ENCODE results near the gene KERA.

Gene KERA

GRCh38 chr12:91057368-91058165, at the start of gene KERA:
KERA (minus strand) TSS chr12:91058024; CDS start chr12:91056281, 1,743 bp downstream.
- H3K9me3 Mint-ChIP-seq = no peaks in the 10 kb centered on the region

GRCh38 chr12:91106283-91106682, 48.5 kb upstream of the KERA start:
- H3K9me3 Mint-ChIP-seq = no peaks in the 10 kb centered on the region
- no peaks in the 10 kb centered on the region for H3K4me1 Mint-ChIP-seq
- peaks cover 10% of the 10 kb centered on the region for H3K27me3 Mint-ChIP-seq
- no peak overlapping the region for H3K27ac Mint-ChIP-seq
- ATAC-seq = no peak
- no peak overlapping the region for H3K4me3 Mint-ChIP-seq
- H3K36me3 Mint-ChIP-seq = no peaks in the 10 kb centered on the region

More at GRCh38 chr12:91057368-91058165, at the start of gene KERA:
- Mint-ChIP-seq H3K4me1 (no peaks in the 10 kb centered on the region), H3K27ac (no peak within 1 kb of the TSS), H3K36me3 (no peaks in the 10 kb centered on the region), H3K27me3 (no peaks in the 10 kb centered on the region), H3K4me3 (no peak within 1 kb of the TSS)
- ATAC-seq = no peak

- H3K4me1 Mint-ChIP-seq = no peaks in the 10 kb centered on the region
- no peak overlapping the region for H3K4me3 Mint-ChIP-seq
- ATAC-seq = no peak
- H3K9me3 Mint-ChIP-seq = no peaks in the 10 kb centered on the region
- H3K27me3 Mint-ChIP-seq = peaks cover 10% of the 10 kb centered on the region
- no peak overlapping the region for H3K27ac Mint-ChIP-seq
- H3K36me3 Mint-ChIP-seq = no peaks in the 10 kb centered on the region
Measured at GRCh38 chr12:91105807-91106206, 48.0 kb upstream of the KERA start.

GRCh38 chr12:91104812-91105466, 47.1 kb upstream of the KERA start:
- Mint-ChIP-seq H3K27me3 (peaks cover 10% of the 10 kb centered on the region), H3K9me3 (no peaks in the 10 kb centered on the region), H3K27ac (no peak overlapping the region), H3K4me3 (no peak overlapping the region), H3K4me1 (no peaks in the 10 kb centered on the region), H3K36me3 (no peaks in the 10 kb centered on the region)
- ATAC-seq = no peak

- Mint-ChIP-seq H3K4me3 (no peak overlapping the region), H3K4me1 (no peaks in the 10 kb centered on the region), H3K27me3 (peaks cover 10% of the 10 kb centered on the region), H3K27ac (no peak overlapping the region), H3K9me3 (no peaks in the 10 kb centered on the region), H3K36me3 (no peaks in the 10 kb centered on the region)
- no peak for ATAC-seq
Measured at GRCh38 chr12:91103624-91104023, 45.8 kb upstream of the KERA start.

GRCh38 chr12:91103101-91103500, 45.3 kb upstream of the KERA start:
- Mint-ChIP-seq H3K9me3 (no peaks in the 10 kb centered on the region), H3K36me3 (no peaks in the 10 kb centered on the region), H3K27ac (no peak overlapping the region), H3K4me3 (no peak overlapping the region), H3K4me1 (no peaks in the 10 kb centered on the region), H3K27me3 (peaks cover 10% of the 10 kb centered on the region)
- no peak for ATAC-seq

GRCh38 chr12:91100906-91101305, 43.1 kb upstream of the KERA start:
- Mint-ChIP-seq H3K4me1 (no peaks in the 10 kb centered on the region), H3K36me3 (no peaks in the 10 kb centered on the region), H3K27ac (no peak overlapping the region), H3K9me3 (no peaks in the 10 kb centered on the region), H3K4me3 (no peak overlapping the region), H3K27me3 (no peaks in the 10 kb centered on the region)
- no peak for ATAC-seq

GRCh38 chr12:91099836-91100235, 42.0 kb upstream of the KERA start:
- no peak overlapping the region for H3K4me3 Mint-ChIP-seq
- H3K27me3 Mint-ChIP-seq = peaks cover 1% of the 10 kb centered on the region

GRCh38 chr12:91099341-91099740, 41.5 kb upstream of the KERA start:
- Mint-ChIP-seq H3K4me1 (no peaks in the 10 kb centered on the region), H3K4me3 (no peak overlapping the region), H3K9me3 (no peaks in the 10 kb centered on the region), H3K36me3 (no peaks in the 10 kb centered on the region), H3K27ac (no peak overlapping the region), H3K27me3 (peaks cover 6% of the 10 kb centered on the region)
- no peak for ATAC-seq

More at GRCh38 chr12:91099836-91100235, 42.0 kb upstream of the KERA start:
- Mint-ChIP-seq H3K36me3 (no peaks in the 10 kb centered on the region), H3K27ac (no peak overlapping the region), H3K9me3 (no peaks in the 10 kb centered on the region), H3K4me1 (no peaks in the 10 kb centered on the region)
- no peak for ATAC-seq

- no peaks in the 10 kb centered on the region for H3K4me1 Mint-ChIP-seq
- H3K27me3 Mint-ChIP-seq = peaks cover 9% of the 10 kb centered on the region
- no peak for ATAC-seq
- H3K9me3 Mint-ChIP-seq = no peaks in the 10 kb centered on the region
- no peak overlapping the region for H3K4me3 Mint-ChIP-seq
- H3K36me3 Mint-ChIP-seq = no peaks in the 10 kb centered on the region
- no peak overlapping the region for H3K27ac Mint-ChIP-seq
Measured at GRCh38 chr12:91098941-91099340, 41.1 kb upstream of the KERA start.

GRCh38 chr12:91098461-91098860, 40.6 kb upstream of the KERA start:
- Mint-ChIP-seq H3K4me1 (no peaks in the 10 kb centered on the region), H3K9me3 (no peaks in the 10 kb centered on the region), H3K27ac (no peak overlapping the region), H3K36me3 (no peaks in the 10 kb centered on the region), H3K27me3 (peaks cover 13% of the 10 kb centered on the region), H3K4me3 (no peak overlapping the region)
- ATAC-seq = no peak

- no peaks in the 10 kb centered on the region for H3K36me3 Mint-ChIP-seq
- no peak overlapping the region for H3K4me3 Mint-ChIP-seq
- peaks cover 5% of the 10 kb centered on the region for H3K9me3 Mint-ChIP-seq
- ATAC-seq = no peak
- no peak overlapping the region for H3K27ac Mint-ChIP-seq
- peaks cover 18% of the 10 kb centered on the region for H3K27me3 Mint-ChIP-seq
- H3K4me1 Mint-ChIP-seq = no peaks in the 10 kb centered on the region
Measured at GRCh38 chr12:91094957-91095356, 37.1 kb upstream of the KERA start.

- no peak for ATAC-seq
- peaks cover 18% of the 10 kb centered on the region for H3K27me3 Mint-ChIP-seq
Measured at GRCh38 chr12:91094032-91094662, 36.3 kb upstream of the KERA start.

GRCh38 chr12:91093341-91093740, 35.5 kb upstream of the KERA start:
- Mint-ChIP-seq H3K4me3 (no peak overlapping the region), H3K36me3 (no peaks in the 10 kb centered on the region), H3K27me3 (peaks cover 18% of the 10 kb centered on the region), H3K27ac (no peak overlapping the region), H3K9me3 (peaks cover 18% of the 10 kb centered on the region), H3K4me1 (no peaks in the 10 kb centered on the region)
- ATAC-seq = no peak

More at GRCh38 chr12:91094032-91094662, 36.3 kb upstream of the KERA start:
- H3K4me3 Mint-ChIP-seq = no peak overlapping the region
- peaks cover 10% of the 10 kb centered on the region for H3K9me3 Mint-ChIP-seq
- no peak overlapping the region for H3K27ac Mint-ChIP-seq
- H3K36me3 Mint-ChIP-seq = no peaks in the 10 kb centered on the region
- no peaks in the 10 kb centered on the region for H3K4me1 Mint-ChIP-seq

GRCh38 chr12:91091916-91092715, 34.3 kb upstream of the KERA start:
- peaks cover 18% of the 10 kb centered on the region for H3K27me3 Mint-ChIP-seq
- H3K9me3 Mint-ChIP-seq = peaks cover 19% of the 10 kb centered on the region
- no peak overlapping the region for H3K27ac Mint-ChIP-seq
- H3K4me3 Mint-ChIP-seq = no peak overlapping the region
- no peaks in the 10 kb centered on the region for H3K4me1 Mint-ChIP-seq
- no peaks in the 10 kb centered on the region for H3K36me3 Mint-ChIP-seq
- no peak for ATAC-seq

All from stimulated activated memory B cell treated with anti-CD40 and anti-IgM and Interleukin-4, amounts not matched to agents 10 μg/mL and 1 μg/mL and 100 μg/mL, for 72 hours (primary cell).